Thoracic aorta (tissue), 2 donors: ENCODE results near the gene TMEM187. TPM values are rescaled to one million over a fixed set of nuclear protein-coding genes. Genes with fewer than 3 reads are reported as not detected.

Experiments
- ATAC-seq: fragments of 150-250 bp; one replicate; pipeline ENCODE4 v1.8.0; 2017; ENCODE audit warnings: low read depth; ENCODE audit not compliant: insufficient number of reproducible peaks, low FRiP score
- DNase-seq: peaks from one replicate; pipeline ENCODE4 v3.0.0-alpha.2; 2020; ENCODE audit warnings: low spot score
- H3K27ac ChIP-seq, 2 donors: fragments of 200-600 bp; sonication (generic); 1 replicate in 1 of 2; 2 replicates in 1 of 2; pipeline ENCODE4 v1.5.1; 2016; ENCODE audit warnings: mild to moderate bottlenecking in 2 of 2, moderate library complexity in 2 of 2
- H3K27me3 ChIP-seq: fragments of 200-600 bp; sonication (generic); replicated peaks from 2 replicates; pipeline ENCODE4 v1.6.0; 2016; ENCODE audit warnings: mild to moderate bottlenecking; ENCODE audit not compliant: insufficient read depth
- H3K36me3 ChIP-seq: fragments of 200-600 bp; sonication (generic); one replicate; pipeline ENCODE4 v1.5.1; 2016
- H3K4me1 ChIP-seq, 2 donors: fragments of 200-600 bp; sonication (generic); 1 replicate in 1 of 2; 2 replicates in 1 of 2; pipeline versions ENCODE4 v1.5.1 to v1.6.0; 2016; ENCODE audit warnings: low read depth in 2 of 2, mild to moderate bottlenecking in 1 of 2; ENCODE audit not compliant: control insufficient read depth in 1 of 2
- H3K4me3 ChIP-seq: fragments of 200-600 bp; sonication (generic); 2 replicates; pipeline ENCODE4 v1.5.1; 2016; ENCODE audit warnings: mild to moderate bottlenecking
- H3K9me3 ChIP-seq: fragments of 200-600 bp; sonication (generic); 2 replicates; pipeline ENCODE4 v1.5.1; 2016
- total RNA-seq, 2 donors: library from RNA; depleted of rRNA; stranded (reverse); fragments of >200 nt; gene quantifications; one replicate each; pipeline versions ENCODE4 v1.1.0 to v1.2.3, GENCODE V29; 2016
- TF ChIP-seq, protein P1 (sequence below): fragments of 200-600 bp; sonication (generic); IDR thresholded peaks from one replicate; pipeline ENCODE4 v1.5.1; 2019; ENCODE audit warnings: antibody characterized with exemption

TMEM187 gene
- total RNA-seq, 2 donors from 2014 or later, result 0.78 to 23.4 TPM

- no peak for DNase-seq
- TF ChIP-seq, protein P1, sequence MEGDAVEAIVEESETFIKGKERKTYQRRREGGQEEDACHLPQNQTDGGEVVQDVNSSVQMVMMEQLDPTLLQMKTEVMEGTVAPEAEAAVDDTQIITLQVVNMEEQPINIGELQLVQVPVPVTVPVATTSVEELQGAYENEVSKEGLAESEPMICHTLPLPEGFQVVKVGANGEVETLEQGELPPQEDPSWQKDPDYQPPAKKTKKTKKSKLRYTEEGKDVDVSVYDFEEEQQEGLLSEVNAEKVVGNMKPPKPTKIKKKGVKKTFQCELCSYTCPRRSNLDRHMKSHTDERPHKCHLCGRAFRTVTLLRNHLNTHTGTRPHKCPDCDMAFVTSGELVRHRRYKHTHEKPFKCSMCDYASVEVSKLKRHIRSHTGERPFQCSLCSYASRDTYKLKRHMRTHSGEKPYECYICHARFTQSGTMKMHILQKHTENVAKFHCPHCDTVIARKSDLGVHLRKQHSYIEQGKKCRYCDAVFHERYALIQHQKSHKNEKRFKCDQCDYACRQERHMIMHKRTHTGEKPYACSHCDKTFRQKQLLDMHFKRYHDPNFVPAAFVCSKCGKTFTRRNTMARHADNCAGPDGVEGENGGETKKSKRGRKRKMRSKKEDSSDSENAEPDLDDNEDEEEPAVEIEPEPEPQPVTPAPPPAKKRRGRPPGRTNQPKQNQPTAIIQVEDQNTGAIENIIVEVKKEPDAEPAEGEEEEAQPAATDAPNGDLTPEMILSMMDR, result no peak
- H3K36me3 ChIP-seq, result no peaks in the 10 kb centered on the region
- no peak overlapping the region for H3K4me3 ChIP-seq
- no peaks in the 10 kb centered on the region for H3K27me3 ChIP-seq
- no peak for ATAC-seq
- no peaks in the 10 kb centered on the region for H3K4me1 ChIP-seq
- H3K9me3 ChIP-seq, result no peaks in the 10 kb centered on the region
- no peak overlapping the region for H3K27ac ChIP-seq
Observed at GRCh38 chrX:154013001-154013421, 40.5 kb downstream of the TMEM187 start.

GRCh38 chrX:154013614-154014360 is 41.2 kb downstream of the TMEM187 start:
- Histone ChIP-seq H3K9me3 (no peaks in the 10 kb centered on the region), H3K27me3 (no peaks in the 10 kb centered on the region), H3K4me3 (no peak overlapping the region), H3K27ac (no peak overlapping the region), H3K36me3 (no peaks in the 10 kb centered on the region), H3K4me1 (peaks cover 0 to 2% of the 10 kb centered on the region in 2 donors)
- ATAC-seq, result no peak
- TF ChIP-seq, protein P1, result peak; percentile 86
- no peak for DNase-seq

- TF ChIP-seq, protein P1, result no peak
- ATAC-seq (no peak), DNase-seq (no peak)
- Histone ChIP-seq H3K36me3 (no peaks in the 10 kb centered on the region), H3K9me3 (no peaks in the 10 kb centered on the region), H3K4me1 (peaks cover 0 to 5% of the 10 kb centered on the region in 2 donors), H3K27me3 (no peaks in the 10 kb centered on the region), H3K4me3 (no peak overlapping the region), H3K27ac (no peak overlapping the region)
Observed at GRCh38 chrX:154014429-154015380, 42.2 kb downstream of the TMEM187 start.

DNA sequence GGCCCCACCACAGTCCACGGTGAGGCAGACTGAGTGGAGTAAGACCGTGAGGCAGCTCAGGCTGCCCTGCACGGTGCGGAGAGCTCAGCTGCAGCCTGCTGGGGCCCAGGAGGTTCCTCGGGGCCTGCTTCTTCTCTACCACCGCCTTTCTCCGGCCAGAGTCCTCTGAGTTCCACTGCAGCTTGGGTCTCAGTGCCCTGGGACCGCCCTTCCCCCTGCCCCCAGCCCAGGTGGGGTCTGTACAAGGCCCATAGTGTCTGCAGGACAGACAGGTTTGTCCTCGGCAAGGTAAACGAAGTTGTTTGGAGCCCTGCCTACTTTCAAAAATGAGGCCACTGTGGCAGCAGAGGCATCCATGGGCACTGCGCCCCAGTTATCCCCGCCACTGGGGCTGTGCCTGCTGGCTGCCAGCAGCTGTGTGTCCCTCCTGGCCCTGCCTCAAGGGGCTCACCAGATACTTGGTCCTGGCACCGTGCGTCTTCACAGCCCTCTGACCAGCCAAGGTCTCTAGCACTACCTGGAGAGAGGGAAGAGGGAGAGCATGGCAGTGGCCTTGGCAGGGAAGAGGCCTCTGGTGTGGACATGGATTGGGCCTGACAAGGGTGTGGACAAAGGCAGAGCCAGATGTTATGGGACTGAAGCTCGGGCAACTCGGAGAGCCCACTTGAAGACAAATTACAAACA is 43.2 kb downstream of the TMEM187 start:
- Histone ChIP-seq H3K4me3 (no peak overlapping the region), H3K27me3 (no peaks in the 10 kb centered on the region), H3K36me3 (no peaks in the 10 kb centered on the region), H3K9me3 (no peaks in the 10 kb centered on the region), H3K4me1 (peaks cover 0 to 10% of the 10 kb centered on the region in 2 donors), H3K27ac (no peak overlapping the region)
- no peak for ATAC-seq
- TF ChIP-seq, protein P1, result no peak
- DNase-seq, result no peak
